NCI-H748 (cell line): ENCODE data around the gene HNRNPK.

Experiments used
- DNase-seq: peaks from one replicate; lab custom pipeline; 2025; ENCODE audit not compliant: unreplicated experiment; lab: John Stamatoyannopoulos, UW

HNRNPK gene

DNA sequence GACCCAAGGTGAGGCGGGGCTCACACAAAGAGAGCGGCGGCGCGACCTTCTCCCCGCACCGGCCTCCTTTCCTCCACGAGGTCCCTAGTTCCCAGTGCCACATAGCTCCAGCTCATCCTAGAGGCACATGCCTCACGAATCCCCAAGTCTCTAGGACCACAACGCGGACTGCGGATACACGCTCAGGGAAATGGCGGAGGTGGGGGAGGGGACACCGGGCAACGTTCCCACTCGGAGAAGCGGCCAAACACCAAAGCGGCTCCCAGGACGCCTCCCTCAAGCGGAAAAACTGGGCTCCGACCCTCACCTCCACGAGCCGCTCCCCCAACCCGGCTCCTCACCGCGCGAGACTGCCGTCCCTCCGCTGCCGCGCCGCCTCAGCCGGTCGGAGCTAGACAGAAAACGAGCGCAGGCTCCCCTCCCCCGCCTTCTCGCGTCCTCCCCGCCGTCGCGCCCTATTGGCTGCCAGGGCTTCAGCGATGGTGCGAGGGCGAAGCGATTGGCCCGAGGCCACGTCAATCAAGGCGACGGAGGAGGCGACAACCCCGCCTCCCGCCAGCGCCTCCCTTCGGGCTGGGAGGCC lies at the start of gene HNRNPK:
Gene HNRNPK (minus strand): TSS at position 404 of the 583 bp plus-strand sequence. CDS start 1,963 bp downstream, outside the sequence.
- peak; percentile 99 for DNase-seq

DNA sequence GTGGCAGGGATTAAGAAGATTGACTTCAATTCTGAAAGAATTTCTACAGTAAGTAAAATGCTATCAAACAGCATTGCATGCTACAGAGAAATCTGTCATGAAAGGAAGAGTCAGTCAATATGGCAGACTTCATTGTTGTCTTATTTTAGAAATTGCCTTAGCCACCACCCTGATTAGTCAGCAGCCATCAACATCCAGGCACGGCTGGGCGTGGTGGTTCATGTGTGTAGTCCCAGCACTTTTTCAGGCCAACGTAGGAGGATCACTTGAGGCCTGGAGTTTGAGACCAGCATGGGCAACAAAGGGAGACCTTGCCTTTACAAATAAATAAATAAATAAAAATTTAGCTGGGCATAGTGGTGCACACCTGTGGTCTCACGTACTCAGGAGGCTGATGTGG lies 47.2 kb upstream of the HNRNPK start:
- no peak for DNase-seq

DNA sequence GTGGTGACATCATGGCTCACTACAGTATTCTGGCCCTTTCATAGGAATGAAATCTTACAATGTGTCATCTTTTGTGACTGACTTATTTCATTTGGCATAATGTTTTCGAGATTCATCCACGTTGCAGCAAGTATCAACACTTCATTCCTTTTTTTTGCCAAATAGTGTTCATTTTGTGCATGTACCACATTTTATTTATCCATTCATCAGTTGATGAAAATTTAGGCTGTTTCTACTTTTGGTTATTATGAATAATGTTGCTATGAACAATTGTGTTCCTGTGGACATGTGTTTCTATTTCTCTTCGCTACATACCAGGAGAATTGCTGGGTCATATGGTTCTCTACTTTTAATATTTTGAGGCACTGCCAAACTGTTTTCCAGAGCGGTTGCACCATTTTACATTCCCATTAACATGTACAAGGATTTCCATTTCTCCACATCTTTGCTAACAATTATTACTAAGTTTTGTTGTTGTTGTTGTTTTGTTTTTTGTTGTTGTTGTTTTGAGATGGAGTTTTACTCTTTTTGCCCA lies 44.1 kb upstream of the HNRNPK start:
- no peak for DNase-seq

DNA sequence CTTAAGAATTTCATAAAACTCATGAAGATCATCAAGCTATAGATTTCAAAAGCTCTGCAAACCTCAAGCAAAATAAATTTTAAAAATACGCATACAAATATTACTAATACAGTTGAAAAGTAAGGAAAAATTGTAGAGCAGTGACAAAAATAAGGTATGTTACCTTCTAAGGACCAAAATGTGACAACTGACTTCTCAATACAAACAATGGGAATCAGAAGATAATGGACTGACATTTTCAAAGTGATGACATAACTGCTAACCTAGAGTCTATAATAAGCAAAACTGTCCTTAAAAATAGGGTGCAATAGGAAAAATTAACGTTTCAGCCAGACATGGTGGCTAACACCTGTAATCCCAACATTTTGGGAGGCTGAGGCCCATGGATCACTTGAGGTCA lies 27.6 kb upstream of the HNRNPK start:
- no peak for DNase-seq

DNA sequence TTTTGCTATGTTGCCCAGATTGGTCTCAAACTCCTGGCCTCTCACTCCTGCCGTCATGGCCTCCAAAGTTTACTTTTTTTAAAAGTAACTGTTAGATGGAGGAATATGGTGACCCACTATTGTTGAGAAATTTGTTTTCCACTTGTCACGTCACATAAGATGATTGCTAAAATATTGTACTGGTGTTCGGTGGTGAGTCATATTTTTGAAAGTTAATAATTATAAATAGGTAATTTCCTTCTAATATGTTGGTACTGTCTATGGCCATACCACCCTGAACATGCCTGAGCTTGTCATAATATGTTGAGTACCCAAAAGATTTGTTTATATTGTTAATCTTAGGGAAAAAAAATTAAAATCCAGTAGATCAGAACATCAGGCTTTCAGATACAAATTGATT lies 23.2 kb upstream of the HNRNPK start:
- DNase-seq, result no peak

DNA sequence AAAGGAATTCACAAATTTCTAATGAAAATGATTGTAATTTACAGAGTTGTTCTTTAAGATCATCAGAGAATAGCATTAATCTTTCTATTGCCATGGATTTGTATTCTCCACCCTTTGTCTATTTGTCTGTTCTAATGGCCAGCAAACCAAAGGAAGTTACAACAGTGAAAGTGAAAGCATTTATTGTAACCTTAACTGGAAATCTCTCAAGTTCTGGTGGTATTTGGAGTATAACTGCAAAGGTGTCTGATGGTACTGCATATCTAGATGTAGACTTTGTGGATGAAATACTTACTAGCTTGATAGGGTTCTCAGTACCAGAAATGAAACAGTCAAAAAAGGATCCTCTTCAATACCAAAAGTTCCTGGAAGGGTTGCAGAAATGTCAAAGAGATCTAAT lies 22.3 kb upstream of the HNRNPK start:
- DNase-seq, result no peak

DNA sequence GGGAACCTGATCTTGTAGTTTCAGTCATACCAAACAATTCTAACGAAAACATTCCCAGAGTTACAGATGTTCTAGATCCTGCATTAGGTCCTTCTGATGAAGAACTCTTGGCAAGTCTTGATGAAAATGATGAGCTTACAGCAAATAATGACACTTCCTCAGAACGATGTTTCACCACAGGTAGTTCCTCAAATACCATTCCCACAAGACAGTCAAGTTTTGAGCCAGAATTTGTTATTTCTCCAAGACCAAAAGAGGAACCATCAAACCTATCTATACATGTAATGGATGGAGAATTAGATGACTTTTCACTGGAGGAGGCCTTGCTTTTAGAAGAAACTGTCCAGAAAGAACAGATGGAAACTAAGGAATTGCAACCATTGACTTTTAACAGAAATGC lies 21.6 kb upstream of the HNRNPK start:
- no peak for DNase-seq

DNA sequence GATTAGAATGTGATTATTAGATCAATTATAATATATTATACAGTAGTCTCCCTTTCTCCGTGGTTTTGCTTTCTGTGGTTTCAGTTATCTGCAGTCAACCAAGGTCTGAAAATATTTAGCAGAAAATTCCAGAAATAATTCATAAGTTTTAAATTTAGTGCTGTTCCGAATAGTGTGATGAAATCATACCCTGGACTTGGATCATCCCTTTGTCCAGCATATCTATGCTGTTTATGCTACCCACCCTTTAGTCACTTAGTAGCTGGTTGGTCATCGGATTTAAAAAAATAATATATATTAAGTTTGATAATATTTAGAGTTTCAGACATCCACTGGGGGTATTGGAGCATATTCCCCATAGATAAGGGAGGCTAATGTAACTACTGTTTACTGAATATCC lies 20.2 kb upstream of the HNRNPK start:
- no peak for DNase-seq

DNA sequence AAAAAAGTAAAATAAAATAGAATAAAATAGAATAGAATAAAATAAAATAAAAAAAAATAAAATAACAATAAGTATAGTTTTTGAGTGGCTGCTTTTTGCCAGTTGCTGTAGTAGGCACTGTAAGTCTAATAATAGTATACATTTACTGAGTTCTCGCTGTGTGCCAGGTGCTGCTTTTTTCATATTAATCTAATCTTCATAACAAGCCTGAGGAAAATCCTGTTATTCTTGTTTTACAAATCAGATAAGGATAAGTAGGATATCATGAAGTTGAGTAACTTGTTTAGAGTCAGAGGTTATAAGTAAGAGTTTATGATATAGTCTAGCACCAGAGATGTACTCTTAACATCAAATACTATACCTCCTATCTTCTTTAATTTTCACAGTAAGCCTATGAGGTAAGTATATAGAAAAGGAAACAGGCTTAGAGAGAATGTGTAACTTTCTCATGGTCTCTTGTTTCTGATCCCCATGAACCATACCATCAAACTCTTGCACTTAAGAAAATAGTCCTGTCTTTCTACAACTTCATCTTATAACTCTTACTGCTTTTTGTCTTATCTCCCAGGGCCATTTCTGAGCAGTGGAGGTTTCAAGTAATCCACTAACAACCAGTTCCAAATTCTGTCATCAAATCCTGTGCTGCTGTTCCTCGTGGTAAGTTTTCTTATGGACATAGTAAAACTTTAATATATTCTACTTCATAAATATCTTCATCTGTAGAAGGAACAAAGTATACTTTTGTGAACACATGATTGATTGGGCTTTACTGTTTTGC lies 19.3 kb upstream of the HNRNPK start:
- no peak for DNase-seq

DNA sequence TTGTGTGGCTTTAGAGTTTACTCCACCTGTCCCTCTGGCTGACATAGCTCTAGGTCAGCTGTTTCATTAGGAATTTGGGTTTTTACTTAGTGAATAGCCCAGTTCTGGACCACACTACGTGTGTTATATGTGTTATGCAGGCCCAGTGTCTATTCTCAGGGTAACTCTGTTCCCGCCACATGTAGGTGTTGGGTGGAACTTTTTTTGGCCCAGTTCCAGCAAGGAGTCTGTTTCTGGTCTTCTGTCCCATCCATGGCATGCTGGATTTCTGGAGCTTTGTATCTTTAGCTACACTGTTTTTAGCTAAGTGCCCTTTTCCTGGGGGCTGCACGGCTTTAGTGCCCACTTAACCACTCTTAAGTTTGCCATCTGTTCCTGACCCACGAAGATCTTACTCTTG lies 16.1 kb upstream of the HNRNPK start:
- DNase-seq, result no peak

DNA sequence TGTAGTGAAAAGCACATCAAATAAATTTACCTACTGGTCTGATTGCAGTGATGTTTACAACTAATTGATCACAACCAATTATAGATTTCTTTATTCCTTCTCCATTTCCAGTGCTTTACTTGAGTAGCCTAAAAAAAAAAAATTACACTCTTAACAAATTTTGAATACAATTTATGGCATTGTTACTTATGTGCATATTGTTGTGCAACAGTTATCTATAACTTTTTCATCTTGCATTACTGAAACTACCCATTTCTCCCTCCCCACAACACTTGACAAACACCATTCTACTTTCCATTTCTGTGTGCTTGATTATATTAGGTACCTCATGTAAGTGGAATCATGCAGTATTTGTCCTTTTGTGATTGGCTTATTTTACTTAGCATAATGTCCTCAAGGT lies 12.9 kb upstream of the HNRNPK start:
- DNase-seq, result no peak

DNA sequence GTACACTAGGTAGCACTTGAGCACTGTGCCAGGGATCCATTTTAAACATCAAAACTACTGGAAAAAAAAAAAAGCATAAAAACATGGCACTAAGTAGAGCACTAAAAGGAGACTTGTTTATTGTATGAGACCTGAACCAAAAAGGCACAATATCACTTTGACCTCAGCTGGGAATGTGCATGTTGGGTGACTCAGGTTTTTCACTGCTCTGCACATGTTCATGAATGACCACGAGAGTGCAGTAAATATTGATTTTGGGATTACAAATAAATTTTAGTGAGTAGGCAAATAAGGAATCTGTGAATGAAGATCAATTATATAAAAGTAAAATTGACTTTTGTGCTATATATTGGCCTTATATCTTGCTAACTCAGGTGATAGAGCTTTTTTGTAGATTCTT lies 12.4 kb upstream of the HNRNPK start:
- DNase-seq, result peak; percentile 69

DNA sequence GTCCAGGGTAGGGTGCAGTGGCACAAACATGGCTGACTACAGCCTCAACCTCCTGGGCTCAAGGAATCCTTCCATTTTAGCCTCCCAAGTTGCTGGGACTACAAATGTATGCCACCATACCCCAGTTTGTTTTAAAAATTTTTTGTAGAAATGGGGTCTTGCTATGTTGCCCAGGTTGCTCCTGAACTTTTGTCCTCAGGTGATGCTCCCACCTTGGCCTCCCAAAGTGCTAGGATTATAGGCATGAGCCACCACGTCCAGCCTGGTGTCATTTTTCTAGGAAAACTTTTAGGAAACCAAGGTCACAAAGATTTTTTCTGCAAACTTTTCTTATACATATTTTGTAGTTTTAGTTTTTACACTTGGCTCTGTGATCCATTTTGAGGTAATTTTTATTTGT lies 11.3 kb upstream of the HNRNPK start:
- no peak for DNase-seq

DNA sequence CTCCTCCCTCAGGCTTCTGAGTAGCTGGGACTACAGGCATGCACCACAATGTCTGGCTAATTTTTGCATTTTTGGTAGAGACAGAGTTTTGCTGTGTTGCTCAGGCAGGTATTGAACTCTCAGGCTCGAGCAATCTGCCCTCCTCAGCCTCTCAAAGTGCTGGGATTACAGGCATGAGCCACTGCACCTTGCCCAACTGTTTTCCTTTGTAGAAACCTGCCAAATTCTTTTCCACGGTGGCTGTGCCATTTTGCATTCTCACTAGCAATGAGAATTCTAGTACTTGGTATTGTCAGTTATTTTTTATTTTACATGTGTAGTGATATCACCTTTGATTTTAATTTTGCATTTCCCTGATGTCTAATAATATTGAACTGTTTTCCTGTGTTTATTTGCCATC lies 8.4 kb upstream of the HNRNPK start:
- no peak for DNase-seq

DNA sequence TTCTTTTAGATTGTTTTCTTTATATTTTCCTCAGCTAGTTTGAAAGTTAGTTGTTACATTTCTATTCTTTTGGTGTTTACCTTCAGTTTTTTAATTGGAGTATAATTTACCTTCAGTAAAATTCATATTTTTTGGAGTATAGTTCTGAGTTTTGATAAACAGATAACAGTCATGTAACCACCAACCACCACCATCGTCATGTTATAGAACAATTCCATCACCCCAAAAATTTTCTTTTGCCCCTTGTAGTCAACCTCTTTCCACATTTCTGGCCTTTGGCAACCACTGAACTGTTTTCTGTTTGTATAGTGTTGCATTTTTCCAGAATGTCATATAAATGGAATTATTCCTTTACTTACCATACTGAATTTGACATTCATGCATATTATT lies 7.4 kb upstream of the HNRNPK start:
- no peak for DNase-seq

DNA sequence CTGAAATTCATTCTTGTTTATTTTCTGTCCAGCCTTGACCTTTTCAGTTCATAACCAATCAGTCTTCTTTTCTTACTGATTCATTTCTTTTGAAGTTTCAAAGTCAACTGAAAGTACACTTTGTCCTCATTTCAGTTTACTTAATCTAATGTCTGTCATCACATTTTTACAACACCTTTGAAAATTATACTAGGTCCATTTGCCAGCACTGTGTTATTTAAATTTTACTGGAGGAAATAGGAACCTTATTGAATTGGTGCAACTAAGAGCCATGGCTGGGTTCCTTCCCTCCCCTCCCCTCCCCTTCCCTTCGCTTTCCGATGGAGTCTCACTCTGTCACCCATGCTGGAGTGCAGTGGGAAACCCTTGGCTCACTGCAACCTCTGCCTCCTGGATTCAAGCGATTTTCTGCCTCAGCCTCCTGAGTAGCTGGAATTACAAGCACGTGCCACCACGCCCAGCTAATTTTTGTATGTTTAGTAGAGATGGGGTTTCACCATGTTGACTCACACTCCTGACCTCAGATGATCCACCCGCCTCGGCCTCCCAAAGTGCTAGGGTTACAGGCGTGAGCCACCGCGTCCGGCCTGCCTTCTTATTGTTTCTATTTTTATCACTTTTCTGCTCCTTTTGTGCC lies 6.9 kb upstream of the HNRNPK start:
- DNase-seq, result peak; percentile 44

DNA sequence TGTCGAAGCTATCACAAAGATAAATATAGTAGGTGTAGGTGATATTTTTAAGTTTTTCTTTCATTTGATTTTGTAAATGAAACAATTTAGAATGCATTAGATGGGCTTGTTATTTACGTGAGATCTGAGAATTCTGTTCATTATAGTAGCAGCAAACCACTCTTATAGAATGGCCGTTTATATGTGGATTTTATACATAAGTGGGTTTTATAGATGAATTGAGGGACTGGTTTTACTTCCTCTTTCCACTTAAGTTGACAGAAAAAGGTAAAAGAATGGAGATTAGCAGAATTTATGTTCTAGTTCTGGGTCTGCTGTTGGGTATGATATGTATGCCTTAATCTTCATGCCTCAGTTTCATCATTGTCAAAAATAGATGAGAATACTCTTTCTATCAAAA lies 6.2 kb upstream of the HNRNPK start:
- DNase-seq, result no peak

DNA sequence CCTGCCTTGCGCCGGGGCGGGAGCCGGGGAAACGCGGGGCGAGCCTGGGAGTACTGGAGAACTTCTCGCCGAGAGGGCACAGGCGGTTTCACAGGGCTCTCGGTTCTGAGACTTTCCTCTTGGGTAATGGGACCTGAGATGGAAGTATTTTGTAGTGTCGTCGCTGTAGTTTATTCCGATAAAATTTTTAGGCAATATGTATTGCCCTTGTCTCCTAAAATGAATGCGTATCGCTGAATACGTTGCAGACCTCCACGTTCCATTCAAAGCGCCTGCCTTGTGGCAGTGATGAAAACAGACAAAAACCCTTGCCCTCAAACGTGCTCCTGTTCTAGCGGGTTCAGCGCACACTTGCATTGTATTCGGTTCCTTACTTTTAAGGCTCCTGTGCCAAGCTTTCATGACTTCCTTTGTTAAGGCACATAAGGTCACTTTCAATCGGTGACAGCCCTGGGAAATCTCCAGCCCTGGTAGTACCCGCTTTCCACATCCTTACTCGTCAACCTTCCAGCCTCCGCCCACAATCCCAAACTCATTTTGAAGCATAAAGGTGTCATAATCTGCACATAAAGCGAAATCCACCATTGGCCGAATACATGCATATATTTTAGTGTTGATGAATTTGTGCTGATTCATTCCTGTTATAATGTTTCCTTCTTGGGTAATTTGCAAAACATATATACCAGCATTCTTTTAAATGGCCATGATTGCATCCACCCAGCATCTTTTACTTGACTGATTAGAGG lies 1.3 kb upstream of the HNRNPK start:
- peak; percentile 76 for DNase-seq

DNA sequence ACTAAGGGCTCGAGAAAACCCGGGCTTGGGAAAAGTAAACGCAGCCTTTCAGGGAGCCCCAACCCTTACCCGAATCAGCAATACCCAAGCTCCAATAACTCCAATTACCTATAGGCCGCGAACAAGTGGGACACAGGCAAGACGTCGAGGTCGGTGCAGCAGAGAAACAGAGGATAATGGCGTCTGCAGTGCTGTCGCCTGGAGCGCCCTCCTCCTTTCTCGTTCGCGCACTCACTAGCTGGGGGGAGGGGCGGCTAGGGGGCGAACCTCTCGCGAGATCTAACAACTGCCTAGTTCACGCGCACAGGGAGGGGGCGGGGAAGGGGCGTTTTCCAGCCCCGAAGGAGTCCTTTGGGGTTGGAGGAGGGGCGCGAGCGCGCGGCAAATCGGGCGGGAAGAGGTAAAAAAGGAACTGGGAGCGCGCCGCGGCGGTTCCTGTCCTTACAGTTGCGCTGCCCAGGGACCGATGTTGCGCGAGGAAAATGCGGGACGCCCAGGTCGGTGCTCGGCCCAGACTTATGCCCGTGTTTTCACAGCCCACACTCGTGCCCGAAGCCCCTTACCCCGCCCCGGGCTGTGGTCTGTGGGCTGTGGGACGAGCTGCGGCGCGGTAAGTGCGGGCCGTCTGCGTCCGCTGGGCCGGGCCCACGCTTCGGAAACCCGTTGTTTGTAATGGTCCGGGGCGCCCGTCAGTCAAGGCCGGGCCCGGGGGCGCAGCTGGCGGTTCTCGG lies 545 bp upstream of the HNRNPK start, which contains the start of gene RMI1:
Gene RMI1 (plus strand): TSS at position 411 of the 731 bp plus-strand sequence. CDS start 20,182 bp downstream, outside the sequence.
- peak; percentile 99 for DNase-seq

DNA sequence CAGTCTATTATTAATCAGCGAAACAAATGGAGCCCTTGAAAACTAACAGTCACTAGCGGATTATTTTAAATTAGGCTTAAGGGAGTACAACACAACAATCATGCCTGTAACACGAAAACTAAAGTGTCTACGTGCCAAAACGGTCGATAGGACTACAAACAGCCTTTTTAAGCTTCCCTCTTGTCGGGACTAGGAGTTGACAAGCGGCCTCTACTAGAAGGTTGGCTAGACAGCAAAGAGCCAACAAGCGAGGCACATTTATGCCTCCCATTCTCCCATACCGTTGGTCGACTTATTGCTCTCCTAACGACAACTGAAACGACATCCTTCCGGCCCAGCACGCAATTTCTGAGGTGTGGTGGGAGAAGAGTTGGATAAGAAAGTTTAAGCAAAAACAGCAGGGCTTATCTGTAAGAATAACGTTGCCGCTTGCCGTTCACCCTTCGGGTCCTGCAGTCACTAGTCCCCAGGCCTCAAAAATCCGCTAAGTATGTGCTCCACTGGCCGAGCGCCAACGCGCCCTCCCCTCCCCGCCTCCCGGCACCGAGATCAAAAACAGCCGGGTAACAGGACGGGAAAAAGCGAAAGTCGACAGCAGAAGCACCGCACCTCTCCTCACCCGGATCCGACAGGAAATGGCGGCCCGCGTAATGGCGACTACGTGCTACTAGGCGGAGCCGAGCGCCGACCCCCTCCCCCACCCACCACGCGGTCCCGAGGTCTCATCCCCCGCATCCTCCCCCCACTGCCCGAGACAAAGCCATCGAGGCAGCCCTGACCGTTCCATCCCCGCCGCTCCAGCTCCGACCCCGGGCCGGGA lies 813 bp downstream of the HNRNPK start:
- peak; percentile 85 for DNase-seq
